Measurements from ENCODE around the gene IKBIP.
A peak's percentile ranks its signal among the peaks of the same experiment; 100 is the strongest.
"Not testable (repeated sequence)": the region's sequence is repeated elsewhere in the genome, so short reads cannot be mapped to it uniquely, and the experiment has no call there.

Gene IKBIP, protein sequence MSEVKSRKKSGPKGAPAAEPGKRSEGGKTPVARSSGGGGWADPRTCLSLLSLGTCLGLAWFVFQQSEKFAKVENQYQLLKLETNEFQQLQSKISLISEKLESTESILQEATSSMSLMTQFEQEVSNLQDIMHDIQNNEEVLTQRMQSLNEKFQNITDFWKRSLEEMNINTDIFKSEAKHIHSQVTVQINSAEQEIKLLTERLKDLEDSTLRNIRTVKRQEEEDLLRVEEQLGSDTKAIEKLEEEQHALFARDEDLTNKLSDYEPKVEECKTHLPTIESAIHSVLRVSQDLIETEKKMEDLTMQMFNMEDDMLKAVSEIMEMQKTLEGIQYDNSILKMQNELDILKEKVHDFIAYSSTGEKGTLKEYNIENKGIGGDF

DNA sequence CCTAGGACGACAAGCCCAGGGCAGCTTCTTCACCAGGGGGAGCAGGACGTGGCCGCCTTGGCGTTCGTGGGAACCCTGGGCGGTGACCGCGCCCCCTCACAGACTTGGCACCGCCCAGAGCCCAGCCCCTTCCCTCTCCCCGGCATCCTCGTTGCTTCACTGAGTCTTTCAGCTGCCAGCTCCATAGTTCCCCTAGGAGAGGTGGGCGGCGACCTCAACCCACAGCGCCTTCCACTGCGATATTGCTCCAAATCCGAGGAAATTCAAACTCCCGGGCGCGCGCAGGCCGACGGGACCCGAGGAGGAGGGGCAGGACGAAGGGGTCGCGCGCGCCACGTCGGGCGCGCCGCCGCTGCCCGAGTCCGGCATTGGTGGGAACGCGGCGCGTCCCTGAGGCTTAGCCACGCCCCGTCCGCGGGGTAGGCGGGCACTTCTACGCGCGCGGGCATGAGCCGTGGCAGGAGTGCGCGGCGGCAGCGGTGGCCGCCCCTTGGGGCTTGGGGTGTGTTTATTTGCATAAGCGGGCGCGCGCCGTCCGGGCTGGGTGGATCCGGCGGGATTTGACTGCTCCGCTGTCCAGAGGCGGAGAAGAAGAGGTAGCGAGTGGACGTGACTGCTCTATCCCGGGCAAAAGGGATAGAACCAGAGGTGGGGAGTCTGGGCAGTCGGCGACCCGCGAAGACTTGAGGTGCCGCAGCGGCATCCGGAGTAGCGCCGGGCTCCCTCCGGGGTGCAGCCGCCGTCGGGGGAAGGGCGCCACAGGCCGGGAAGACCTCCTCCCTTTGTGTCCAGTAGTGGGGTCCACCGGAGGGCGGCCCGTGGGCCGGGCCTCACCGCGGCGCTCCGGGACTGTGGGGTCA lies at the start of gene IKBIP, which contains the start of gene APAF1:
IKBIP (minus strand) TSS at position 77 of the 860 bp plus-strand sequence. CDS start 87 bp downstream, outside the sequence.
APAF1 (plus strand) TSS at position 579 of the 860 bp plus-strand sequence. CDS start 3,070 bp downstream, outside the sequence.
- peak; percentile 93 to 96 for DNase-seq

DNA sequence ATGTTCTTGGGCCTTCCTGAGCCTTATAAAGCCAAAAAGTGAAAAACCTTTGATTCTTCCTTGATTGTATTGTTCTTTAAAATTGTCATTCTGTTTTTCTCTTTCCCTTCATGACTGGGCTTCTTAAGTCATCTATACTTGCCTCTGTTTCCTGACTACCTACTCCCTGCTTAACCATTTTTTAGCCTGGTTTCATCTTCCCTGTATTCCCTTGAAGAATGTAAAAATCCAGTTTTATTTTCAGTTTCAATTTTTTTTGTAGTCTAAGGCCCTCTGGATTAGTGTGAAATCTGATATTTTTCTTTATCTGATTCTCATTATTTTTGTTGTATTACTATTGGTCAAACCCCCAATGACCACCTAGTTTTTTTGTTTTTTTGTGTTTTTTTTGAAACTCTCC lies 46.8 kb upstream of the IKBIP start:
- no peak for DNase-seq

DNA sequence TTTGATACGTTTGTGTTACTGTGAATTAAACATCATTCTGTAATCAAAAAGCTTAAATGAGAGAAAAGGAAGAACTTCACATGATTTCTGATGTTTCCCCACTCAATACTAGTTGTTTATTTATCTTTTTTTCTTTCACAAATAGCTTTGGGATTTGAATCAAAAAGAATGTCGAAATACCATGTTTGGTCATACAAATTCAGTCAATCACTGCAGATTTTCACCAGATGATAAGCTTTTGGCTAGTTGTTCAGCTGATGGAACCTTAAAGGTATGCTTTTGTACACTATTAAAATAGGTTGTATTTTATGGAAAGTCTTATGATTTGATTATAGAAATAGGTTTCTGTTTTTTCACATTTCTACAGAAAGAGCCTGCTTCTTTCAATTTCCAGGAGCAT lies 42.0 kb upstream of the IKBIP start:
- no peak for DNase-seq

DNA sequence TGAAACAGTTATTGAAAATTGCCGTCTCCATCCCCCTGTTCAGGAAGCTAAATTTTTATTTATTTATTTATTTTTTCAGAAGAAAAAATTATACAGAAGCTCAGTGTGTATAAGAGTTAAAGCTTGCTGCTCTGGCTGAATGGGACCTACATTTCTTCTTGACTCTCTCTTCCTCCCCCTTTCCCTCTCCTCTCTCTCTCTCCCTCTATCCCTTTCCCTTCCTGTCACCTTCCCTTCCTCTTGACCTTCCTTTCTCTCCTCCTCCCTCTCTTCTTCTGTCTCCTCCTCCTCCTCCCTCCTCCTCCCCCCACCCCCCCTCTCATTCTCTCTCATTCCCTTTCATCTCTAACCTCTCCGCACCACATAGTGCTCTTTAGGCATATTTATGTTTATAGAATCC lies 39.6 kb upstream of the IKBIP start:
- no peak for DNase-seq

DNA sequence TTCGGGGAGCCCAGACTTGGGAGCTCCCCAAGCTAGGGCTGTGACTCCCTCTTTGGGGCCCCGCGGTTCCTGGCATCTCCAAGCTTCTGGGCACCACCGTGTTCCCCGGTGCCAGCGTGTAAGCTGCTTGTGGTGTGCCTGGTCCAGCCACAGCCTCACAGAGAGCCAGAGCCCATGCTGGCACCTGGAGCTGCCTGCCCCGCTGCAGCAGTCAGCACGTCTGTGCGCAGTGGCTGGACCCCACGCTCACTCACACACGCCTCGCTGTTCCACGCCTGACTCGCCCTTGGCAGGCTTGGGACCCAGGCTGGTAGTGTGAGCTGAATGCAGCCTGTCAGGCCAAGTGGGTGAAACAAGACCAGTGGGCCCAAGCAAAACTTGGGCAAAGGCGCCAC lies 35.0 kb upstream of the IKBIP start:
- DNase-seq = no peak

DNA sequence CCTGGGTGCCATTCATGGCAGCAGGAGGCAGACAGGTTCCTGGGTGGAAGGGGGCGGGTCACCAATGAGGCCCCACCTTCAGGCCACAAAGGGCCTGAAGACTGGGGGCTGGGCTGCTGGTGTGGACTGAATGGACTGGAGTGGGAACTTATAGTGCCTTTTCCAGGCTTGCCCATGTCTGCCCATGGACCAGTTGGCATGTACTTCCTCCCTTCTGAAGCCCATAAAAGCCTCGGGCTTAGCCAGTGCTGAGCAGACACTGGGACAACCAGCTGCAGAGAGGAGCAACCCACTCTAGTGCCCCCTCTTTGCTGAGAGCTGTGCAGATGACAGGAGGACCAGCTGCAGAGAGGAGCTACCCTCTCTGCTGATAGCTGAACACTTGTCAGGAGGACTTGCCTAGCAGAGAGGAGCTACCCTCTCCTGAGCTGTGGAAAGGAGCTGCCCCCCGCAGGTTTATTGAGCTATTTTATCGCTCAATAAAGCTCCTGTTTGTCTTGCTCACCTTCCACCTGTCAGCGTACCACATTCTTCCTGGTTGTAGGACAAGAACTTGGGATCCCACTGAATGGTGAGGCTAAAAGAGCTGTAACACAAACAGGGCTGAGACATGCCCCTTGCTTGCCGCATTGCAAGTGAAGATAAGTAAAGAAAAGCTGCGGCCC lies 34.5 kb upstream of the IKBIP start:
- DNase-seq = no peak

DNA sequence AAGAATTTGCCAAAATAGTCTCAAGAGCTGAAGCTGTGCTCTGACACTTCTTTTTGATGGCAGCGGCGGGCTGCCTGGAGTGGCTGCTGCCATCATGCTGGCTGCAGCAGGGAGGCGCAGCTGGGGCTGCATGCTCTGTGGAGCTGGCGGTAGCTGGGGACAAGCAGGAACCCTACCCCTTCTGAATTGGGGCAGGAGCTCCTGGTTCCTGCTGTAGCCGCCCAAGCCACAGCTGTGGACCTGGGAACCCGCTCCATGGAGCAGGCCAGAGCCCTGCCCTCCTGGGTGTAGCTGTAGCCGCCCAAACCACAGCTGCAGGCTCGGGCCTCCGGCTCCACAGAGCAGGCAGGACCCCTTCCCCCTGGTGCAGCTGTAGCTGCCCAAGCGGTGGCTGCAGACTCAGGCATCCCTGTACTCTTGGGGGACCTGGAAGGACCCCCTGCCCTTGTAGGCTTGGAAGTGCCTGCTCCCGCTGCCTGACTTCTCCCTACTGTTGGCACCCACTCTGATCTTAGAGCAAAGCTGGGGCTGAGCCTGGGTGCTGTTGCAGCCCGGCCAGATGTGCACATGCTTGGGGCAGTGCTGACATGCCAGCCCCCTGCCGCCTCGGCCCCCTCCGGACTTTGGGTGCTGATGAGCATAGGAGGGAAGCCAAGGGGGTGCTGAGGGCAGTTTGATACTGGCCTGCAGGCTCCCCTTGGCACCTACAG lies 33.8 kb upstream of the IKBIP start:
- DNase-seq = no peak

DNA sequence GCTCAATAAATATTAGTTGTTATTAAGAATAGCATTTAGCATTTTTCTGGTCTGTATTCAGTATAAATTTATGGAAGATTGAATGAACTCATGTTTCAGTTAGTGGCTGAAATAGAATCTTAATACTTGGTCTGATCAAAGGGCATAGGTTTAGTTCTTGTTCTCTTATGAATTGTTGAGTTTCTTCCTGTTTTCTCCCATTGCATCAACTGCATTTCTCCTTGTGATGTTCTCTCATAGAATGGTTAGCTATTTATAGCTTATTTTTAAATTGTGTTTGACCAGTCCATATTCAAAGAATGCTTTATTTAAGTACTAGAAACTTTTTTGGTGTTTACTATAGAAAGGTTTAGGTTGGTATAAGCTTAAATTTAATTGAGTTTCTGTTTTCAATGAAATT lies 30.3 kb upstream of the IKBIP start:
- DNase-seq = no peak

DNA sequence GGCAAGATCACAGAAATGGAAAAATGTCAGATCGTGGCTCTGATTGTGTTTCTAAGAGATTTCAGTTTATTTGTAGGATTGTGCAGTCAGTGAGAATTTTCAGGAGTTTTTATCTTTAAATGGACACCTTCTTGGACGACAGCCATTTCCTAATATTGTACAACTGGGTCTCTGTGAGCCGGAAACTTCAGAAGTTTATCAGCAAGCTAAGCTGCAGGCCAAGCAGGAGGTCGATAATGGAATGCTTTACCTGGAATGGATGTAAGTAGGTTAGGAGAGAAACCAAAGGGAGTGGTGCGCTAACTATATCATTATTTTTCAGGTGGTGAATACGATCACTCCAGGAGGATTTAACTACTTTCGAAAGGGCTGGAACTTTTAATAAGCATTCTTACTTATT lies 26.9 kb upstream of the IKBIP start:
- DNase-seq = no peak

DNA sequence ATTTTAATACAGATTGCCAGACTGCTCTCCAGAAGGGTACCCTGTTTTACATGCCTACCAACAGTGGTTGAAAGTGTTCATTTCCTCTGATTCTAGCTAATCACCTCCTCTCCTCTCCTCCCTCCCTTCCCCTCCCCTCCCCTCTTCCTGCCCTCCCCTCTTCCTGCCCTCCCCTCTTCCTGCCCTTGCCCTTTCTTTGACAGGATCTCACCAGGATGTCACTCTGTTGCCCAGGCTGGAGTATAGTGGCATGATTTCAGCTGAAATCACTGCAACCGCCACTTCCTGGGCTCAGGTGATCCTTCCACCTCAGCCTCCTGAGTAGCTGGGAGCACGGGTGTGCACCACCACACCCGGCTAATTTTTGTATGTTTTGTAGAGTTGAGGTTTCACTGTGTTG lies 25.2 kb upstream of the IKBIP start:
- DNase-seq = peak in 1 of 2 experiments; percentile 16

DNA sequence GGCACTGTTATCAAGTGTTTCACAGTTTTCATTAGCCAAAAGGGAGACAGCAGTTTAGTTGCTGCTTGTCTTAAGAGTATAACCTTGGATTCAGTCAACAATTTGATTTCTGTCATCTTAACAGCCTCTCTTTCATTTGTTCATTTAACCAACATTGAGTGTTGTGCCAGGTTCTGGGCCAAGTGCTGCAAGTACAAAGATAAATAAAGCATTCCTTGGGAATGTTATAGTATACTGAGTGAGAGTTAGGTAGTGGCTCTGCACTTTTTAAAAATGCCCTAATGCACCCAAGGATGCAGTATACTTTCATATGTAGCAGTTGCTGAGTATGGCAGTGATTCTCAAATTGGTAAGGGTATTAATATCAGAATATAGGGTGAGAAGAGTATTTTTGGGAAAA lies 15.9 kb upstream of the IKBIP start:
- no peak for DNase-seq

DNA sequence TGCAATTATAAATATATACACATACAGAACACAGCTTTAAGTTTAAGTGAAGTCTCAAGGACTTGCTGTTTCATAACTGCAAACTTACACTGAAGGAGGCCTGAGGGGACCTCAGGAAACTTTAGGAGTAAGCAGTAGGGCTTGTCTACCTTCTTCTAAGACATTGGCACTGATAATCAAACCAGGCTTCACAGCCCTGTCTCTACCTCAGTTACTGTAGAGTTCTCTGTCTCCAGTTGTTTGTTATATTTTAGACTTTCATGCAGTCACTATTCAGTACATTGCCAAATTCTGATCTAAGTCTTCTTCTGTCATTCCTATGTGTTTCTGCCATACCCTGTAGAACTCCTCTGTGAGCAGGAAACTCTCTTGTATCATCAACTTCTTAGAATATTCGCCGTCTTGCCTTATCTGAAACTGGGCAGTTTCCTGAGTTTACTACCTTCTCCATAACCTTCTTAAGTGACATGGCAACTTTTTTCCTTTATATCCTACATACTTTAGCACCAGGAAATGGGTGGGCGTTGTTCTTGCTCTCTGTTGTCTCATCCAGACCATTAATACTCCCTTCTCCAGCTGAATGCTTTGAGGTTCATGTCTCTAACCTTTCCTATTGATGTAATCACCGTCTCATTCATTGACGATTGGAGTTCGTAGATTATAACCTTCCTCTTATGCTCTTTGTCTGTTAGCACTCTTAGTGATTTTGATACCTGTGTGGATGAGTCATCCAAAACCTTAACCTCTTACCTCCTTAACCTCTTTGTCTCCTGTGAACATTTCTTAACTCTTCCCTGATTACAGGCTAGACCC lies 11.9 kb upstream of the IKBIP start:
- no peak for DNase-seq

DNA sequence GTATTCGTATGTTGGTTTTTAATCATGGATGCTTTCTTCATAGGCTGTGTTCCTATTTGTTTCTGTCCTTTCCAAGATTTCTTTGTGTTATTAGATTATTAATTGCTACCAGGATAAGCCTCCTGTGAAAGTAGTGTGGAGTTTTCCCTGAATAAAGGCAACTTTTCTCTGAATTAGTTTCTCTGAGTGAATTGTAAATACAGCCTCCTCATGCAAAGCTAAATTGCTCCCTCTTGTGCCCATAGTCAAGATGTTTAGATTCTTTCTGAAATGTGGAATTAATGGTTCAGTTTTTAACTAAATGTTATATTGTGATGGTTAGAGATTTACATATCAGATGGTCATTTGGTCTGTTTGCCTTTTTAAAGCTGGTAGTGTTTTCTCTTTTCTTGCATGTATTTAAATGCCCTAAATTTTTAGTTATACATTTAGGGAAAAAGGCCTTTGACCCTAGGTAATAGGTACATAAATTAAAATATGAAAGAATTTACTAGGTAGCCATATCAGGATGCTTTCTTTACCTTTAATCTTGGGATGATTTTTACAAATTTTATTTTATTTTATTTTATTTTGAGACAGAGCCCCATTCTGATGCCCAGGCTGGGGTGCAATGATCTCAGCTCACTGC lies 9.4 kb upstream of the IKBIP start:
- peak; percentile 16 to 60 for DNase-seq

DNA sequence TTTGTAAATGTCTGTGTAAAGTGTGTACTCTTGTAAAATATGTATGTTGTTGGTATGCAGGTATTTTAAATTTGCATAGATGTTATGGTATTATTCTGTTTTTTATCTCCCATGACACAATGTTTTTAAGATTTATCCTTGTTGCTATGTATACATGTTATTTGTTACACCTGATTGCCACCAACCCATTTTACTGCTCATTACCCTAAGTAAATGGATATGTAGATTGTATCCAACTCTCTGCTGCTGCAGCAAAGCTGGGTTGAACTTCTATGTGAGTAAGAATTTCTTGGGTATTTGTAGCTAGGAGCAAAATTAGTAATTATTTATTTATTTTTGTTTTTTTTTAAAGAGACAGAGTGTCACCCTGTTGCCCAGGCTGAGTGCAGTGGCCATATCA lies 6.7 kb upstream of the IKBIP start:
- DNase-seq = no peak

DNA sequence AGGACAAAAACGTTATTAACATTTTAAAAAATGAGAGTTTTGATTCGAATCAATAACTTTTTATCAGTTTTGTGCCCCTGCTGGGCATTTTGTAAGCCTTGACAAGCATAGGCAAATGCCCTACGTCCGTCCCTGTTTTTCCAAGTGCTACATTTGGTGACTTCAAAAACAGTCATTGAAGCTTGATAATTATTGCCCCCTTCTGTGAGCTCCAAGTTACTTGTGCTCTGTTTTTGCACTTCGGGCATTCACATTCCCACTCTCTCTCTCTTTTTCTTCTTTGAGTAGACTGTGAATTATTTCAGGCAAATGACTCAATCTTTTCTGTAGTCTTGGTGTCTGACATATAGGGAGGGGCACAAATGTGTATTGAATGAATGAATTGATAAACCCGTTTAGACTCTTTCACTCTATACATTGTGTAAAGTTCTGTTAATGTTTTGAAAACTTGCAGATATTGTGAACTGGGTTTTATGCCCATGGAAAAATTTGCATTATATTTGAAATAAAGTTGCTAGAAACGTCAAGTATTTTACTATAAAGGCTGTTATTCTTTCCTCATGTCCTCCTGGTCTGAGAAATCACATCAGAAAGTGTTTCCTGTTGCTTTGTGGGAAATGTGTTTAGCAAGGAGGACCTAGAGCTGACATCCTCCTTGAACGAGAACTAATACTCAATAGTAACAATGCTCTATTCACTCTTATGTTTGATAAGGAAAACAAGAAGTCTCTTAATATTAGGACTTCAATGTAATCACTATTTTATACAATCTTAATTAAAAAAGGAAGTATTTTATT lies 1.9 kb upstream of the IKBIP start:
- no peak for DNase-seq

DNA sequence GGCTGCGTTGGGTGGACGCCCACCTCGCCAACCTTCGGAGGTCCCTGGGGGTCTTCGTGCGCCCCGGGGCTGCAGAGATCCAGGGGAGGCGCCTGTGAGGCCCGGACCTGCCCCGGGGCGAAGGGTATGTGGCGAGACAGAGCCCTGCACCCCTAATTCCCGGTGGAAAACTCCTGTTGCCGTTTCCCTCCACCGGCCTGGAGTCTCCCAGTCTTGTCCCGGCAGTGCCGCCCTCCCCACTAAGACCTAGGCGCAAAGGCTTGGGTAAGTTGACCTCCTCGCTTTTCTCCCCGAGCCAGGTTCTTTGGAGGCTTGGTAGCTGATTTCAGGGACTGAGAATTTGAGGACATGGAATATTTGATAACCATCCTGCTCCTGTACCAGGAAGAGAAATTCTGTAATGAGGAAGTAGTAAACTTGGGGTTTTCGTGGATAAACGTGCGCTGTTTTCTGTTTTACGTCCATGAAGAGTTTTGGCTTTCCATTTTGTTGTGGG lies 1.0 kb upstream of the IKBIP start:
- DNase-seq = peak in 1 of 2 experiments; percentile 5

DNA sequence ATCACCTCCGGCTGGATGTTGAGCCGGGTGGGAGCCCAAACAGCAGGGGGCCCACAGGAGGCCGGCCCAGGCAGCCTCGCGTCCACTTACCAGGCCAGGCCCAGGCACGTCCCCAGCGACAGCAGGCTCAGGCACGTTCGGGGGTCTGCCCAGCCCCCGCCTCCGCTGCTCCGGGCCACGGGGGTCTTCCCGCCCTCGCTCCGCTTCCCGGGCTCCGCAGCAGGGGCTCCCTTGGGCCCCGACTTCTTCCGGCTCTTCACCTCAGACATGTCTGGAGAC lies 216 bp downstream of the IKBIP start:
- no peak for DNase-seq

DNA sequence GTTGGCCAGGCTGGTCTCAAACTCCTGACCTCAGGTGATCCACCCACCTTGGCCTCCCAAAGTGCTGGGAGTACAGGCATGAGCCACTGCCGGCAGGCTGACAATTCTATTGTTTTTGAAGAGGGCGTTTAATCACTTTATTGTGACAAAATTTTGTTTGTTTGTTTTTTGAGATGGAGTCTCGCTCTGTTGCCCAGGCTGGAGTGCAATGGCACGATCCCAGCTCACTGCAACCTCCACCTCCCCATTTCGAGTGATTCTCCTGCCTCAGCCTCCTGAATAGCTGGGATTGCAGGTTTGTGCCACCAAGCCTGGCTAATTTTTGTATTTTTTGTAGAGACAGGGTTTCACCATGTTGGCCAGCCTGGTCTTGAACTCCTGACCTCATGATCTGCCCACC lies 1.8 kb downstream of the IKBIP start:
- DNase-seq = not testable (repeated sequence)

DNA sequence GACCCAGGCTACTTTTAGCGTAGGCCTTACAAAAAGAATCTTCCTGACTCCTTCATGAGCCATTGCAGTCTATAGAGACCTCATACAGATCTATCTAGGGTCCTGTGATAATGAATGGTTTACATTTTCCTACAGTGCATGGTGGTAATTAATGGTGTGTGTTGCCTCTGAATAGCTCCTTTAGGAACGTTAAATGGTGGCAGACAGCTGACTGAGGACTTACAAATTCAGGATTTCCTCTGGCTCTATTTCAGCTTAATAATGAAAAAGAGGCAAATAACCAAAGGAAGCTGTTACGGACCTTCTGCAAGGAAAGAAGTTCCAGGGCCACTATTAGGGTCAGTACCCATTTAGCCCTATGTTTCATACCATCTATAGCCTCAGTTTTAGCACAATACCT lies 5.1 kb downstream of the IKBIP start:
- no peak for DNase-seq

DNA sequence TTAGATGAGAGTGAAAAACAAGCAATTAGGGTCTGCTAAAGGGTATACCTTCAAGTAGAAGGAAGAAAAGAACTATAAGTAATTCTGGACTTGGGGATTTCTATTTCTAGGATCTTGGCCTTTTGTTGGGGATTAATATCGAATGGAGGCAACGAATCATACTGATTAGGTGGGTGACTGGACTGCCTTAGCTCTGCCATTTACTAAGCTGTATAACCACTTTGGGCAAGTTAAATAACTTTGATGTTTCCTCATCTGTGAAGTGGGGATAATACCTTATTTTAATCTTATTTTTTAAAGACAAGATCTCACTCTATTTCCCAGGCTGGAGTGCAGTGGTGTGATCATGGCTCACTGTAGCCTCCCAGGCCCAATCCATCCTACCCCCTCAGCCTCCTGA lies 6.6 kb downstream of the IKBIP start:
- no peak for DNase-seq

DNA sequence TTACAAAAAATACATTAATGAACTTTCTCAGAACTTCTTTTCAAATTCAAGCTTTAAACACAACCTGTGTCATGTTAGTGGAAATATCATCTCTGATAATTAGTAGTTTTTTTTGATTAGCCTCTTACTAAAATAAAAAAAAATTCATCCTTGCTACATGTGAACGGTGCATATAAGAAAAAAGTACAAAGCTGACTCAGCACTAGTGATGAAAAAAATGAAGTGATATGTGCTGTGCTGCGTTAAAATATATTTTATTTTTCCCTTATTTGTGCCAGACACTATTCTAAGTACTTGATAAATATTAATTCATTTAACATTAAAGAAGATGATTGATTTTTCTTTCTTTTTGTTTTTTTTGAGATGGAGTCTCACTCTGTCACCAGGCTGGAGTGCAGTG lies 7.5 kb downstream of the IKBIP start:
- DNase-seq = no peak
